ENCODE results near the gene SDK1. TPM values are rescaled to one million over a fixed set of nuclear protein-coding genes. Genes with fewer than 3 reads are reported as not detected.

SDK1 gene
- total and polyA plus RNA-seq, 10 of the 15 experiments (the other 5 are each of a cell fraction or from before 2014, with no cell fraction given) = 0.14 to 0.33 TPM; not detected in 8

DNA sequence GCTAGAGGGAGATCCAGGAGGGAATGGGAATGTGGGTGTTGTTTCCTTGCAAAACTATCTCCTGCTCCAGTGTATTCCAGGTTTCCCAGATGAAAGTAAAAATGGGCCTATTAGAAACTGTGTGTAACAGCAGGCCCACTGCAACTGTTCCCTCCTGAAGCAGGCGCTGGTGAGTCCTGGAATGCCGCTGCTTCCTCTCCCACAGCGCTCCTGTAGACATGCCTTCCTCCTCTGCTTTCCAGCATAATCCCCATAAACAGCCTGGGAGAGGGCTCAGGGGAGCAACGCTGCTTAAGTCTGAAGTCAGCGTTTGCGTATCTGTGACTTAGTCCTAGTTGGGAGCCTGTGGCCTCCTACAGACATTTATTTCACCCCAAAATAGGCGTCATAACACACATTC lies 830.0 kb downstream of the SDK1 start (continued):
- TF ChIP-seq BMI1 (IDR thresholded peaks at IDR 0.05; ENCODE audit: borderline replicate concordance) = no peak
- TF ChIP-seq ETV6 (conservative IDR thresholded peaks at IDR 0.05 in 1 of 2, IDR thresholded peaks at IDR 0.05 in 1 of 2; ENCODE audit: borderline replicate concordance in 1 of 2, low read depth in 1 of 2) = no peak
- no peak for TF ChIP-seq RUNX3 (IDR thresholded peaks at IDR 0.05; ENCODE audit: low read length)
- TF ChIP-seq ZNF207 (IDR thresholded peaks at IDR 0.05; ENCODE audit: borderline replicate concordance) = no peak
- TF ChIP-seq TAF1 (IDR thresholded peaks at IDR 0.05; ENCODE audit: borderline replicate concordance, low read depth, low read length) = no peak
- TF ChIP-seq RFX5 (IDR thresholded peaks at IDR 0.05; ENCODE audit: low read depth, low read length) = no peak
- TF ChIP-seq SP1 (IDR thresholded peaks at IDR 0.05; ENCODE audit: low read depth, low read length) = no peak
- TF ChIP-seq ZNF274 (IDR thresholded peaks at IDR 0.05; ENCODE audit: insufficient read depth, insufficient read length) = no peak
- no peak for TF ChIP-seq SREBF2 (IDR thresholded peaks at IDR 0.05; ENCODE audit: low read length)

DNA sequence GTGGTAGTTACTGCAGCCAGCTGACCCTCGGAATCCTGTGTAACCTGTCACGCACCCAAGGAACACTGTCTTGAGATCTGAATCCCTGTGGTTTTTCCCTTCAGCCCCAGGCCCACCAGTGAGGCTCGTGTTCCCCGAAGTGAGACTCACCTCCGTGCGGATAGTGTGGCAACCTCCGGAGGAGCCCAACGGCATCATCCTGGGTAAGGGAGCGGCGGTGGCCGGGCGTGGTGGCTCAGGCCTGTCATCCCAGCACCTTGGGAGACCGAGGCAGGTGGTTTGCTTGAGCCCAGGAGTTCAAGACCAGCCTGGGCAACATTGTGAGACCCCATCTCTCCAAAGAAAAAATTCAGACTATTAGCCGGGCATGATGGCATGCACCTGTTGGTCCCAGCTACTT lies 831.2 kb downstream of the SDK1 start:
- WGBS (ENCODE audit: insufficient coverage, insufficient replicate concordance, low lambda C conversion rate, missing lambda C conversion rate) = 42% methylated on average over 14 of the region's 14 CpGs
- POLR2A ChIA-PET = no interaction called here
- in situ Hi-C loops (cut with MboI) (no loop called here), intact Hi-C loops (cut with micrococcal nuclease; ENCODE audit: unreplicated experiment) (no loop called here)
- H4K20me1 ChIP-seq (ENCODE audit: control insufficient read depth, insufficient read depth) = no peaks in the 10 kb centered on the region
- H3K27me3 ChIP-seq (replicated peaks in 1 of 2; ENCODE audit: control insufficient read depth in 2 of 2, insufficient read depth in 2 of 2, low read length in 1 of 2) = no peaks in the 10 kb centered on the region
- no peak overlapping the region for H3K4me2 ChIP-seq (ENCODE audit: control insufficient read depth, insufficient read depth)
- H3K4me1 ChIP-seq (ENCODE audit: control insufficient read depth, insufficient read depth, low read length) = no peaks in the 10 kb centered on the region
- CTCF ChIA-PET = no interaction called here
- no peak overlapping the region for H3K4me3 ChIP-seq
- H3K36me3 ChIP-seq (ENCODE audit: control insufficient read depth in 2 of 2, insufficient read depth in 2 of 2, low read length in 1 of 2) = no peaks in the 10 kb centered on the region
- no peak for TF ChIP-seq MTA3 (IDR thresholded peaks at IDR 0.05; ENCODE audit: borderline replicate concordance, low read length)
- TF ChIP-seq, protein P1, sequence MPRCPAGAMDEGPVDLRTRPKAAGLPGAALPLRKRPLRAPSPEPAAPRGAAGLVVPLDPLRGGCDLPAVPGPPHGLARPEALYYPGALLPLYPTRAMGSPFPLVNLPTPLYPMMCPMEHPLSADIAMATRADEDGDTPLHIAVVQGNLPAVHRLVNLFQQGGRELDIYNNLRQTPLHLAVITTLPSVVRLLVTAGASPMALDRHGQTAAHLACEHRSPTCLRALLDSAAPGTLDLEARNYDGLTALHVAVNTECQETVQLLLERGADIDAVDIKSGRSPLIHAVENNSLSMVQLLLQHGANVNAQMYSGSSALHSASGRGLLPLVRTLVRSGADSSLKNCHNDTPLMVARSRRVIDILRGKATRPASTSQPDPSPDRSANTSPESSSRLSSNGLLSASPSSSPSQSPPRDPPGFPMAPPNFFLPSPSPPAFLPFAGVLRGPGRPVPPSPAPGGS (IDR thresholded peaks at IDR 0.05; ENCODE audit: borderline replicate concordance, insufficient read depth, low read depth, low read length, poor library complexity, severe bottlenecking) = no peak
- no peak for TF ChIP-seq SUZ12 (IDR thresholded peaks at IDR 0.05; ENCODE audit: unreplicated experiment)
- TF ChIP-seq TAF1 (IDR thresholded peaks at IDR 0.05; ENCODE audit: borderline replicate concordance, low read depth, low read length) = no peak
- TF ChIP-seq MEF2A (IDR thresholded peaks at IDR 0.05; ENCODE audit: insufficient read depth, low read depth, low read length) = no peak
- no peak for TF ChIP-seq ZZZ3 (IDR thresholded peaks at IDR 0.05; ENCODE audit: control insufficient read depth, insufficient read length, low read depth)
- TF ChIP-seq MXI1 (IDR thresholded peaks at IDR 0.05; ENCODE audit: low read depth, low read length) = no peak
- TF ChIP-seq, protein P2, sequence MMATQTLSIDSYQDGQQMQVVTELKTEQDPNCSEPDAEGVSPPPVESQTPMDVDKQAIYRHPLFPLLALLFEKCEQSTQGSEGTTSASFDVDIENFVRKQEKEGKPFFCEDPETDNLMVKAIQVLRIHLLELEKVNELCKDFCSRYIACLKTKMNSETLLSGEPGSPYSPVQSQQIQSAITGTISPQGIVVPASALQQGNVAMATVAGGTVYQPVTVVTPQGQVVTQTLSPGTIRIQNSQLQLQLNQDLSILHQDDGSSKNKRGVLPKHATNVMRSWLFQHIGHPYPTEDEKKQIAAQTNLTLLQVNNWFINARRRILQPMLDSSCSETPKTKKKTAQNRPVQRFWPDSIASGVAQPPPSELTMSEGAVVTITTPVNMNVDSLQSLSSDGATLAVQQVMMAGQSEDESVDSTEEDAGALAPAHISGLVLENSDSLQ (IDR thresholded peaks at IDR 0.05) = no peak
- no peak for TF ChIP-seq SUPT20H (IDR thresholded peaks at IDR 0.05; ENCODE audit: borderline replicate concordance, control insufficient read depth, low read depth, low read length)
- no peak for TF ChIP-seq HDAC2 (IDR thresholded peaks at IDR 0.05)
- no peak overlapping the region for H3K27ac ChIP-seq (ENCODE audit: control insufficient read depth, insufficient read depth)
- DNase-seq (ENCODE audit: low read depth, low spot score) = no peak
- no peak for FAIRE-seq
- SMC1A ChIA-PET (ENCODE audit: uncharacterized antibody, unreplicated experiment) = no interaction called here
- no peak overlapping the region for H3K9ac ChIP-seq (ENCODE audit: control insufficient read depth, insufficient read depth, low read length)
- no peaks in the 10 kb centered on the region for H3K79me2 ChIP-seq (ENCODE audit: control insufficient read depth, insufficient read depth, low read length)
- no TSS peak for BruUV-seq (replicated peaks)
- no peak for ATAC-seq
- RAD21 ChIA-PET (ENCODE audit: unreplicated experiment) = no interaction called here
- H2AFZ ChIP-seq (ENCODE audit: control insufficient read depth, low read depth, low read length) = no peak overlapping the region
- no peaks in the 10 kb centered on the region; the same call in 2 of the 3 replicates for H3K9me3 ChIP-seq (replicated peaks; ENCODE audit: control insufficient read depth, insufficient read depth, low read length)

All from GM12878 (cell line).